MM.1S (cell line): ENCODE results near the gene DYRK3.
"Not testable (repeated sequence)": the region's sequence is repeated elsewhere in the genome, so short reads cannot be mapped to it uniquely, and the experiment has no call there.

Experiments
- CTCF ChIP-seq: fragments of 300-600 bp; sonication (generic); IDR thresholded peaks from 2 replicates; pipeline ENCODE4 v1.5.1; 2016; ENCODE audit warnings: antibody characterized with exemption, low read length, mixed read lengths
- EZH2phosphoT487 ChIP-seq: fragments of 300-600 bp; sonication (generic); IDR thresholded peaks from 2 replicates; pipeline ENCODE4 v1.6.1; 2018; ENCODE audit warnings: antibody characterized with exemption, low read length

DNA sequence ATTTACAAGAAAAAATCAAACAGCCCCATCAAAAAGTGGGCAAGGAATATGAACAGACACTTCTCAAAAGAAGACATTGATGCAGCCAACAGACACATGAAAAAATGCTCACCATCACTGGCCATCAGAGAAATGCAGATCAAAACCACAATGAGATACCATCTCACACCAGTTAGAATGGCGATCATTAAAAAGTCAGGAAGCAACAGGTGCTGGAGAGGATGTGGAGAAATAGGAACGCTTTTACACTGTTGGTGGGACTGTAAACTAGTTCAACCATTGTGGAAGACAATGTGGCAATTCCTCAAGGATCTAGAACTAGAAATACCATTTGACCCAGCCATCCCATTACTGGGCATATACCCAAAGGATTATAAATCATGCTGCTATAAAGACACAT, 6.7 kb downstream of the DYRK3 start:
- TF ChIP-seq CTCF, EZH2phosphoT487: not testable (repeated sequence)
